ENCODE measurements around the gene LRCH1. TPM values are rescaled to one million over a fixed set of nuclear protein-coding genes. Genes with fewer than 3 reads are reported as not detected.

LRCH1 gene
- total RNA-seq, 1 experiment from 2014 or later, result 27.0 TPM

DNA sequence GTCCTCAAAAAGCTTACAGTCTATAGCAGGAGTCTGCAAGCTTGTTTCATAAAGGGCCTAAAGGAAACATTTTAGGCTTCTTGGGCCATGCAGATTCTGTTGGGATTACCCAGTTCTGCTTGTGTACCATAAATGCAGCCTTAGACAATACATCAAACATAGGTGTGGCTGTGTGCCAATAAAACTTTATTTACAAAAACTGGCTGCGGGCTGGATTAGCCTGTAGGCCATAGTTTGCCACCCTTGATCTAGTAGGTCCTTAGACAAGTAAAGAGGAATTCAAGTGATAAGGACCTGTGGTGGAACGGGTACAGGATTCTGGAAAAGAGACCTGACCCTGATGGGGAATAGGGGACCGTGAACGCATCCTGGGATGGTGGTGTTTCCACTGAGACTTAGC is 192.1 kb downstream of the LRCH1 start:
- H3K4me1 Mint-ChIP-seq (ENCODE audit: low read depth, unreplicated experiment), result peaks cover 17% of the 10 kb centered on the region
- no peaks in the 10 kb centered on the region for H3K9me3 Mint-ChIP-seq (ENCODE audit: unreplicated experiment)
- no TSS peak for BruUV-seq (replicated peaks)

DNA sequence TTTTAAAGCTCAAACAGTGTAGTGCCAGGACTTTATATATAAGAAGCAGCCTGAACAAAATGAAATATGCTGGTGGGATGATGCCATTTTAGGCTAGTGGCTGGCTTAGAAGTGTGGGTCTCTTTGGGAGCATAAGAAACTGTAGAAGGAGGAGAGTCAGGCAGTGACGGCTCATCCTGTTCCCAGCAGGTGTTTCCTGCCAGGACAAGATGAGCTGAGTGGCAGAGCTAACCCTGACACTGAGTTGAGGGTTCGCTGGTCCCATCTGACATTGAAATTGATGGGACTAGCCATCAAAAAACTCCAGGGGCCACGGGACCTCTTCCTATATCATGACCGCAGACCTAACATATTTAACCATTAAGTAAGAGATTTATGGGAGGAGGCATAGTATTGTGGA is 192.7 kb downstream of the LRCH1 start:
- H3K27me3 ChIP-seq (replicated peaks; ENCODE audit: control insufficient read depth, insufficient read depth, low read length), result no peaks in the 10 kb centered on the region
- H3K4me1 ChIP-seq, result peaks cover 10% of the 10 kb centered on the region
- intact Hi-C loops (cut with micrococcal nuclease; ENCODE audit: unreplicated experiment), result no loop called here
- H3K36me3 Mint-ChIP-seq (ENCODE audit: insufficient read depth, unreplicated experiment), result peaks cover 82% of the 10 kb centered on the region
- no peak overlapping the region for H3K4me3 Mint-ChIP-seq (ENCODE audit: unreplicated experiment)
- H3K27ac Mint-ChIP-seq (ENCODE audit: unreplicated experiment), result no peak overlapping the region
- H3K9me3 Mint-ChIP-seq (ENCODE audit: unreplicated experiment), result no peaks in the 10 kb centered on the region
- no TSS peak for BruUV-seq (replicated peaks)
- DNase-seq, result no peak
- no peaks in the 10 kb centered on the region for H3K27me3 Mint-ChIP-seq (ENCODE audit: insufficient read depth, unreplicated experiment)
- 0 out of 2 replicates have a peak, but pooled peaks cover 5% of the 10 kb centered on the region for H3K9me3 ChIP-seq
- H3K4me1 Mint-ChIP-seq (ENCODE audit: low read depth, unreplicated experiment), result peaks cover 17% of the 10 kb centered on the region
- POLR2A ChIA-PET, result no interaction called here
- no peak overlapping the region for H3K4me3 ChIP-seq (ENCODE audit: low read depth, low read length)
- TF ChIP-seq, protein P1, sequence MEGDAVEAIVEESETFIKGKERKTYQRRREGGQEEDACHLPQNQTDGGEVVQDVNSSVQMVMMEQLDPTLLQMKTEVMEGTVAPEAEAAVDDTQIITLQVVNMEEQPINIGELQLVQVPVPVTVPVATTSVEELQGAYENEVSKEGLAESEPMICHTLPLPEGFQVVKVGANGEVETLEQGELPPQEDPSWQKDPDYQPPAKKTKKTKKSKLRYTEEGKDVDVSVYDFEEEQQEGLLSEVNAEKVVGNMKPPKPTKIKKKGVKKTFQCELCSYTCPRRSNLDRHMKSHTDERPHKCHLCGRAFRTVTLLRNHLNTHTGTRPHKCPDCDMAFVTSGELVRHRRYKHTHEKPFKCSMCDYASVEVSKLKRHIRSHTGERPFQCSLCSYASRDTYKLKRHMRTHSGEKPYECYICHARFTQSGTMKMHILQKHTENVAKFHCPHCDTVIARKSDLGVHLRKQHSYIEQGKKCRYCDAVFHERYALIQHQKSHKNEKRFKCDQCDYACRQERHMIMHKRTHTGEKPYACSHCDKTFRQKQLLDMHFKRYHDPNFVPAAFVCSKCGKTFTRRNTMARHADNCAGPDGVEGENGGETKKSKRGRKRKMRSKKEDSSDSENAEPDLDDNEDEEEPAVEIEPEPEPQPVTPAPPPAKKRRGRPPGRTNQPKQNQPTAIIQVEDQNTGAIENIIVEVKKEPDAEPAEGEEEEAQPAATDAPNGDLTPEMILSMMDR (IDR thresholded peaks at IDR 0.05; ENCODE audit: insufficient read depth in 1 of 2, low read depth in 1 of 2, low read length in 1 of 2, severe bottlenecking in 1 of 2, unreplicated experiment in 1 of 2), result no peak
- peaks cover 8% of the 10 kb centered on the region for H3K36me3 ChIP-seq (ENCODE audit: control insufficient read depth, insufficient read depth, low read length)
- CTCF ChIA-PET, result no interaction called here

More for the DNA sequence above, 192.1 kb downstream of the LRCH1 start:
- TF ChIP-seq, protein P1 (IDR thresholded peaks at IDR 0.05; ENCODE audit: insufficient read depth in 1 of 2, low read depth in 1 of 2, low read length in 1 of 2, severe bottlenecking in 1 of 2, unreplicated experiment in 1 of 2), result no peak
- Mint-ChIP-seq H3K36me3 (ENCODE audit: insufficient read depth, unreplicated experiment) (peaks cover 80% of the 10 kb centered on the region), H3K4me3 (ENCODE audit: unreplicated experiment) (no peak overlapping the region), H3K27me3 (ENCODE audit: insufficient read depth, unreplicated experiment) (no peaks in the 10 kb centered on the region), H3K27ac (ENCODE audit: unreplicated experiment) (no peak overlapping the region)
- intact Hi-C loops (cut with micrococcal nuclease; ENCODE audit: unreplicated experiment), result no loop called here
- Histone ChIP-seq H3K9me3 (0 out of 2 replicates have a peak, but pooled peaks cover 5% of the 10 kb centered on the region), H3K4me1 (peaks cover 10% of the 10 kb centered on the region), H3K4me3 (ENCODE audit: low read depth, low read length) (no peak overlapping the region), H3K27me3 (replicated peaks; ENCODE audit: control insufficient read depth, insufficient read depth, low read length) (no peaks in the 10 kb centered on the region), H3K36me3 (ENCODE audit: control insufficient read depth, insufficient read depth, low read length) (peaks cover 8% of the 10 kb centered on the region)
- ChIA-PET POLR2A (no interaction called here), CTCF (no interaction called here)
- no peak for DNase-seq

DNA sequence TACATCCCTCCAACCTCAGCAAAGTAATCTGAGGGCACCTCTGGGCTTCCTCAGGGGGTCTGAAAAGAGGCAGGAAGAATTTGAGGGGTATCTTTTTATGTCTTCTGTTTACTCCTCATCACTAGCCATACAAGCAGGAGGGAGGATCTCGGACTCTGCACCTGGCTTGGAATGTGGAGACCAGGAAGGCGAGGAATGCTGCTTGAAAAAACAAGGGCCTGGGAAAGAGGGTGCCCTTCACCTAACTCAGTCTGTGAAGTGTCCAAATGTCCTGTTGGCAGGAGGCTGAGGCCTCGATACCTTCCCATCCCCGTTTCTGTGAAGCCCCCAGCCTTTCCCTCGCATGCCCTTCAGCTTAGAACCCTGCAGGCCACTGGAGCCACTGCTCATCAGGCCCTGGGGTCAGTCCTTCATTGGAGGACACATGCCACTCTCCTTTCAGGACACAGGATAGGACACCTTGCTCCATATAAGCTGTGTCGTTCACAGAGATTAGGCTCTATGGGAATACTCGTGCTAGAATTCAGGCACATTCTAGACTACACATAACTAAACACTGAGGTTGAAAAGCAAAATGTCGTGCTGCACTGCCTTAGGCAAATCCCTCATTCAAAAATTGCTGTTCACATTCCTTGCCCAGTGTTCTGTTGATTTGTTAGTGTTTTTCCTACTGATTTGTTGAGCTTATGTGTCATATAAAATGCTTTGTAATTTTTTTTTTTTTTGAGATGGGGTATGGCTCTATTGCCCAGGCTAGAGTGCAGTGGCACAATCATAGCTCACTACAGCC is 194.3 kb downstream of the LRCH1 start:
- Mint-ChIP-seq H3K36me3 (ENCODE audit: insufficient read depth, unreplicated experiment) (peaks cover 82% of the 10 kb centered on the region), H3K9me3 (ENCODE audit: unreplicated experiment) (no peaks in the 10 kb centered on the region), H3K27me3 (ENCODE audit: insufficient read depth, unreplicated experiment) (no peaks in the 10 kb centered on the region), H3K4me1 (ENCODE audit: low read depth, unreplicated experiment) (peaks cover 17% of the 10 kb centered on the region), H3K4me3 (ENCODE audit: unreplicated experiment) (no peak overlapping the region), H3K27ac (ENCODE audit: unreplicated experiment) (peak overlapping the region; percentile 18)
- BruUV-seq (replicated peaks), result no TSS peak
- peaks cover 10% of the 10 kb centered on the region for H3K4me1 ChIP-seq
- peak; percentile 35 to 68 for DNase-seq
- 0 out of 2 replicates have a peak, but pooled peaks cover 5% of the 10 kb centered on the region for H3K9me3 ChIP-seq
- peaks cover 8% of the 10 kb centered on the region for H3K36me3 ChIP-seq (ENCODE audit: control insufficient read depth, insufficient read depth, low read length)
- TF ChIP-seq, protein P1 (IDR thresholded peaks at IDR 0.05; ENCODE audit: insufficient read depth in 1 of 2, low read depth in 1 of 2, low read length in 1 of 2, severe bottlenecking in 1 of 2, unreplicated experiment in 1 of 2), result no peak
- intact Hi-C loops (cut with micrococcal nuclease; ENCODE audit: unreplicated experiment), result no loop called here
- ChIA-PET POLR2A (no interaction called here), CTCF (no interaction called here)
- H3K27me3 ChIP-seq (replicated peaks; ENCODE audit: control insufficient read depth, insufficient read depth, low read length), result no peaks in the 10 kb centered on the region
- H3K4me3 ChIP-seq (ENCODE audit: low read depth, low read length), result no peak overlapping the region

All from Caco-2 (cell line).